Measurements from ENCODE around the gene BLZF1. TPM values are rescaled to one million over a fixed set of nuclear protein-coding genes. Genes with fewer than 3 reads are reported as not detected.

BLZF1 gene
- total RNA-seq, result 16.7 TPM

GRCh38 chr1:169367686-169368405 lies at the start of gene BLZF1, which contains the start of gene NME7:
Gene BLZF1, plus strand, starts transcription at chr1:169368195. Its CDS starts 1,328 bp downstream, at chr1:169369523.
Gene NME7, minus strand, starts transcription at chr1:169367797. Its CDS starts 87 bp downstream, at chr1:169367710.

GRCh38 chr1:169427081-169427641 lies 59.2 kb downstream of the BLZF1 start, which contains the start of gene CCDC181:
Gene CCDC181, minus strand, starts transcription at chr1:169427474. Its CDS starts 2,547 bp downstream, at chr1:169424927.

Other genes starting within 250 kb of the BLZF1 start
- 27.9 TPM for gene NME7, start 398 bp upstream of the BLZF1 start, total RNA-seq
- 1.5 TPM for gene CCDC181, start 59.3 kb downstream of the BLZF1 start, total RNA-seq
- 26.4 TPM for gene SLC19A2, start 117.7 kb downstream of the BLZF1 start, total RNA-seq
- gene F5, start 218.3 kb downstream of the BLZF1 start, total RNA-seq, result 3.0 TPM